CD4-positive, alpha-beta T cell treated with Interleukin-12 subunit alpha and Interleukin-12 subunit beta, for 1 hour (primary cell): ENCODE measurements around the gene TYW5.
"Not testable (repeated sequence)": the region's sequence is repeated elsewhere in the genome, so short reads cannot be mapped to it uniquely, and the experiment has no call there.

Experiments
- DNase-seq: peaks from one replicate; pipeline ENCODE4 v3.0.0-alpha.2; 2020

TYW5 gene

GRCh38 chr2:199912553-199913114 lies 42.7 kb downstream of the TYW5 start:
- not testable (repeated sequence) for DNase-seq

DNA sequence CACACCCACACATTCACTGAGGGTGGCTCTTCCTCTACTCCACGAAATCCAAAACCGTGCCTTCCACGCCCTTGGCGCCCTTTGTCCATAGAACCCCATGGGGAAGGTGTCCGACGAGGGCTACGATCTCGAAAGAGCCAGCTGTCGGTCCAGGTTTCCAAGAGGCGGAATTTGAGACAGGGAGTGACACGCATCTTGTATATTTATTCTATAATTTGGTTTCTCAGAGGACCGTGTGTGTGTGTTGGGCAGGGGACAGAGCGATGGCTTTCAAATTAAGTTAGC lies 43.5 kb downstream of the TYW5 start:
- DNase-seq: no peak

- peak; percentile 94 for DNase-seq
These were observed 44.0 kb downstream of the TYW5 start, which contains the start of gene C2orf69 for GRCh38 chr2:199911052-199911876. Gene C2orf69 (plus strand): TSS chr2:199911293. CDS start chr2:199911439, 146 bp downstream.

DNA sequence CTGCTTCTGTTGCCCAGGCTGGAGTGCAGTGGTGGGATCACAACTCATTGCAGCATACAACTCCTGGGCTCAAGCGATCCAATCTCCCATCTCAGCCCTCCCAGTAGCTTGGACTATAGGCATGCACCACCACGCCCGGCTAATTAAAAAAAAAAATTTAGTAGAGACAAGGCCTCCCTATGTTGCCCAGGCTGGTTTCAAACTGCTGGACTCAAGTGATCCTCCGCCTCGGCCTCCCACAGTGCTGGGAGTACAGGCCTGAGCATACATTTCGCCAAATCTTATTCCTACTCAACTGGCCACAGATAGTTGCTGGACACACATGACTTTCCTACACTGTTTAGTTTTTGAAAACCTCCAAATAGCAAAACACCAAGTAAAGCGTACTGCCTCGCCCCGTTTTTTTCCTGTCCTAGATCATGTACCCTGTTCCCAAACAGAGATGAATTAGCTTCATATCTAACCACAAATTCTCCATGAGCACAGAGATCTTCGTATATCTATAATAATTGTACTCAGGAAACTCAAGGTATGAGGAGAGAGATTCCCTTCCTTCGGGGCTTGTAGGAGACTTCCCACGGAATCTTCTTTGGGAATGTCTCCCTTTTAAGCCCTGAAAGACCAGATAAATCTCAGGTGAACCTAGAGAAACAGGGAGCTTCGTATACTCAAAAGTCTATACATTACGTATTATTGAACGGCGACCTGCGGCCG lies 44.8 kb downstream of the TYW5 start:
- DNase-seq: no peak

- no peak for DNase-seq
These were observed 48.1 kb downstream of the TYW5 start for GRCh38 chr2:199907008-199907714.

GRCh38 chr2:199903111-199903510 lies 52.2 kb downstream of the TYW5 start:
- DNase-seq: no peak

DNA sequence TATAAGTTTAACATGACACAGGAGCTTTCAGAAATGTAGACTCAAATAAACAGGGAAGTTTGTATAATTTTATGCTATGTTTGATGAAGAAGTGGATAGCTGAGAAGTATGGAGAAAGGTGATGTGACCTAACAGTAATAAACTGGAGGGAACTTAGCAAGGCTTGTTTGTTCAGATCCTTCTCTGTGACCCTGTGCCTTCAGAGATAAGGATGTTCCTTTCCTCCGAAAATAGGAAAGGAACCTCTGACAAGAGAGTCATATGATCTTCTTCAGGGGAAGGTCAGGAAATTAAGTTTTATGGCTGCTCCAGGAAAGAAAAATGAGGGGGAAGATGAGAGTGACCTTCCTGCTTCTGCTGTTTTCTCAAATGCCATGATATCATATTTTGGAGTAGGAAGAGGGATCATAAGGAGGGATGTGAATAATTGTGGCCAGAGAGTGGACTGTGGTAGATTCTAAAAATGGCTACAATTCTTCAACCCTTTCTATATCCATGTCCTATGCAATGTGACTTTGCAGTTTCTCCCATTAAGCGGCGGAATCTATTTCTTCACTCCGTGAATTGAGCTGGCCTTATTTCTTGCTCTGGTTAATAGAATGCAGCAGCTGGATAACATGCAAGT lies 52.7 kb downstream of the TYW5 start:
- no peak for DNase-seq

DNA sequence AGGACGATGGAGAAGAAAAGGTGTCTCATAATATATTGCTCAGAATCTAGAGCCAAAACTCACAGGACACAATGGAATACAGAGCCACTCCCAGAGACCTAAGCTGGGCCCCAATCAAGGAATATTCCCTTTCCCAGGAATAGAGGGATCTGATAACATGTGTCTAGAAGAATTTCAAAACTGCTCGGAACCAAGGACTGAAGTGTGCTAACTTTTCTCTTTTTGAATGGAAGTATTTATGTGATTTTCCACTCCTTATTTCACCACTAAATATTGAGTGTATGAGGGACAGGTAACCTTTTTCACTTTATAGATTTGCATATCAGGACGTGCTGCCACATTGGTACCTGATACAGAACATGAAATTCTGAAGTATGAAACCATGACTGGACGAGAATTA lies 53.3 kb downstream of the TYW5 start:
- DNase-seq: no peak

DNA sequence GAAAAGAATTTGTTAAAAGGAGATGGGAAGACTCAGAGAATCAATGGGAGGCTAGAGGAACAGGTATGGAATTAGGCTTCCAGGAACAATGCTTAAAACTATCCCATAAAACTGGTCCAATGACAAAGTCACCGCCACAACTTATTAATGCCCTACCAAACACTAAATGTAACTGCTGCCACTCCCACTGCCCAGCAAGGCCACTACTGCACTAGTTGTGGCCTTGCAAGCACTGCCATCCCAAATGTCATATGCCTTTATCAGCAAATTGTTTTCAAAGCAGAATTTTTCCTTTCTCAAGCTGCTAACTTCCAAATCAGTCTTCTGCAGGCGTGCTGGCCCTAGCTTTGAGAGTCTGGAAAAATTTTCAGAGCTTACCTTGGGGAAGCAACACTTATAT lies 58.7 kb downstream of the TYW5 start:
- no peak for DNase-seq

DNA sequence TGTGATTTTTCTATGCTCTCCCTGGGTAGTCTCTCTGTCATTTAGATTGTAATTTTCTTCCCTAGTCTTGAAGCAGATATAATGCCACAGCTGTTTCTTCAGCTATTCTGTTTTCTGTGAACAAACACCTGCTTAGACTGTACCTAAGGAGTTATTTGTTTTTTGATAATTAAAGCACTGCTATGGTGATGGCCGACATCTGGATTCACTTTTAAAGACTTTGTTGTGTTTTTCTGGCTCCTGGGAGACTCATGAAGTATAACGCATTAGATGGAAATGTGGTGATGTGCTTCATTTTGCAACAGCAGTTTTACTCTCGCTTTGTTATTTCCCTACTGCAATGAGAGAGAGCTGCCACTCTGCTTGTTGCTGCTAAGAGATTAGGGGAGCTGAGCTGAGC lies 59.9 kb downstream of the TYW5 start:
- no peak for DNase-seq

GRCh38 chr2:199883474-199884212 lies 71.6 kb downstream of the TYW5 start:
- DNase-seq: no peak

GRCh38 chr2:199882667-199883066 lies 72.6 kb downstream of the TYW5 start:
- DNase-seq: no peak
